ENCODE data around the gene USP10. TPM values are rescaled to one million over a fixed set of nuclear protein-coding genes. Genes with fewer than 3 reads are reported as not detected.

USP10 gene
- total and polyA plus RNA-seq, 2 donors (not counting 3 experiments of a cell fraction or from before 2014, with no cell fraction given) = 84.0 to 115 TPM

- Histone ChIP-seq H3K79me2 (ENCODE audit: control insufficient read depth, insufficient read depth, low read length) (peaks cover 85% of the 10 kb centered on the region), H4K20me1 (replicated peaks; ENCODE audit: control insufficient read depth, extremely low read depth, insufficient read depth, low read length) (peaks cover 3% of the 10 kb centered on the region), H3K9me3 (replicated peaks; ENCODE audit: control insufficient read depth, insufficient read depth, low read length) (no peaks in the 10 kb centered on the region), H3K27me3 (ENCODE audit: control insufficient read depth in 2 of 2, insufficient read depth in 2 of 2, low read length in 2 of 2) (no peaks in the 10 kb centered on the region), H3K9ac (replicated peaks; ENCODE audit: extremely low read depth, insufficient read depth, low read length) (no peak overlapping the region), H3K27ac (ENCODE audit: insufficient read depth, low read depth, low read length) (no peak overlapping the region), H3K36me3 (ENCODE audit: control insufficient read depth in 2 of 2, extremely low read depth in 1 of 2, insufficient read depth in 2 of 2, low read length in 2 of 2) (peaks cover 2 to 3% of the 10 kb centered on the region in 2 experiments), H3K4me2 (ENCODE audit: insufficient read depth, low read length) (no peak overlapping the region), H3K4me1 (ENCODE audit: control insufficient read depth, extremely low read depth, insufficient read depth, low read length) (peaks cover 4% of the 10 kb centered on the region), H2AFZ (ENCODE audit: low read depth, low read length) (no peak overlapping the region), H3K4me3 (replicated peaks in 1 of 3; ENCODE audit: insufficient read depth in 1 of 3, low read depth in 1 of 3, low read length in 3 of 3) (no peak overlapping the region), H3K9me1 (replicated peaks; ENCODE audit: control insufficient read depth, extremely low read depth, insufficient read depth, low read length) (no peaks in the 10 kb centered on the region)
- DNase-seq (ENCODE audit: low read depth, low spot score) (no peak), FAIRE-seq (no peak)
- ChIA-PET POLR2A (no interaction called here), CTCF (interaction anchor here (2.9 to 3.4 kb wide), 3 partner anchors 10 to 223 kb away, joined by 10 to 30 read pairs (median 23); no protein-coding TSS in a partner anchor)
- intact Hi-C loops (cut with micrococcal nuclease) = no loop called here
- BruUV-seq (replicated peaks) = no TSS peak
- dilution Hi-C loops (cut with MboI; ENCODE audit: extremely low pct_ligation_motif_present, low sequenced_read_pairs) = no loop called here
- no peak for TF ChIP-seq POLR2A (IDR thresholded peaks at IDR 0.05; ENCODE audit: low read depth, low read length)
- no peak for TF ChIP-seq MAX (IDR thresholded peaks at IDR 0.05; ENCODE audit: insufficient read depth, insufficient read length)
- TF ChIP-seq POLR2AphosphoS5 (IDR thresholded peaks at IDR 0.05; ENCODE audit: insufficient read depth, low read depth, low read length) = no peak
- TF ChIP-seq, protein P1, sequence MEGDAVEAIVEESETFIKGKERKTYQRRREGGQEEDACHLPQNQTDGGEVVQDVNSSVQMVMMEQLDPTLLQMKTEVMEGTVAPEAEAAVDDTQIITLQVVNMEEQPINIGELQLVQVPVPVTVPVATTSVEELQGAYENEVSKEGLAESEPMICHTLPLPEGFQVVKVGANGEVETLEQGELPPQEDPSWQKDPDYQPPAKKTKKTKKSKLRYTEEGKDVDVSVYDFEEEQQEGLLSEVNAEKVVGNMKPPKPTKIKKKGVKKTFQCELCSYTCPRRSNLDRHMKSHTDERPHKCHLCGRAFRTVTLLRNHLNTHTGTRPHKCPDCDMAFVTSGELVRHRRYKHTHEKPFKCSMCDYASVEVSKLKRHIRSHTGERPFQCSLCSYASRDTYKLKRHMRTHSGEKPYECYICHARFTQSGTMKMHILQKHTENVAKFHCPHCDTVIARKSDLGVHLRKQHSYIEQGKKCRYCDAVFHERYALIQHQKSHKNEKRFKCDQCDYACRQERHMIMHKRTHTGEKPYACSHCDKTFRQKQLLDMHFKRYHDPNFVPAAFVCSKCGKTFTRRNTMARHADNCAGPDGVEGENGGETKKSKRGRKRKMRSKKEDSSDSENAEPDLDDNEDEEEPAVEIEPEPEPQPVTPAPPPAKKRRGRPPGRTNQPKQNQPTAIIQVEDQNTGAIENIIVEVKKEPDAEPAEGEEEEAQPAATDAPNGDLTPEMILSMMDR (IDR thresholded peaks at IDR 0.05; ENCODE audit: extremely low read depth in 1 of 2, insufficient read depth in 1 of 2, low read depth in 1 of 2, low read length in 2 of 2) = no peak
- no peak for TF ChIP-seq MYC (IDR thresholded peaks at IDR 0.05; ENCODE audit: low read depth, low read length)
- no peak for TF ChIP-seq FOS (IDR thresholded peaks at IDR 0.05; ENCODE audit: borderline replicate concordance, insufficient read depth, low read length)
- no peak for TF ChIP-seq EZH2 (IDR thresholded peaks at IDR 0.05; ENCODE audit: borderline replicate concordance, low read depth, low read length, severe bottlenecking)
- TF ChIP-seq JUN (IDR thresholded peaks at IDR 0.05; ENCODE audit: borderline replicate concordance, insufficient read depth, insufficient read length, low read depth) = no peak
- TF ChIP-seq GATA2 (IDR thresholded peaks at IDR 0.05; ENCODE audit: insufficient read depth, insufficient read length, low read depth, low read length) = no peak
These were observed 49.3 kb downstream of the USP10 start for GRCh38 chr16:84749072-84749471.

Measured in endothelial cell of umbilical vein (primary cell).